Adipocyte (in vitro differentiated cells): ENCODE measurements around the gene HMOX1.

ENCODE experiments used
- DNase-seq: peaks from one replicate; pipeline ENCODE4 v3.0.0-alpha.2; 2015; ENCODE audit warnings: low read depth
- H3K27me3 ChIP-seq: replicated peaks from 2 replicates; pipeline ENCODE4 v1.7.0; 2013; ENCODE audit warnings: mild to moderate bottlenecking, low read length, moderate library complexity; ENCODE audit not compliant: control insufficient read depth, insufficient read depth
- H3K36me3 ChIP-seq: 2 replicates; pipeline ENCODE4 v1.7.0; 2013; ENCODE audit warnings: low read length, mild to moderate bottlenecking, moderate library complexity; ENCODE audit not compliant: control insufficient read depth, insufficient read depth, severe bottlenecking
- H3K4me1 ChIP-seq: 2 replicates; pipeline ENCODE4 v1.7.0; 2013; ENCODE audit warnings: mild to moderate bottlenecking, low read length, moderate library complexity; ENCODE audit not compliant: control insufficient read depth, insufficient read depth
- H3K4me3 ChIP-seq: 2 replicates; pipeline ENCODE4 v1.7.0; 2013; ENCODE audit warnings: mild to moderate bottlenecking, low read length, moderate library complexity
- H3K9ac ChIP-seq: 2 replicates; pipeline ENCODE4 v1.7.0; 2013; ENCODE audit warnings: mild to moderate bottlenecking, low read length, moderate library complexity
- H3K9me3 ChIP-seq: 2 replicates; pipeline ENCODE4 v1.7.0; 2013; ENCODE audit warnings: mild to moderate bottlenecking, low read length, moderate library complexity; ENCODE audit not compliant: control insufficient read depth

The HMOX1 gene, protein sequence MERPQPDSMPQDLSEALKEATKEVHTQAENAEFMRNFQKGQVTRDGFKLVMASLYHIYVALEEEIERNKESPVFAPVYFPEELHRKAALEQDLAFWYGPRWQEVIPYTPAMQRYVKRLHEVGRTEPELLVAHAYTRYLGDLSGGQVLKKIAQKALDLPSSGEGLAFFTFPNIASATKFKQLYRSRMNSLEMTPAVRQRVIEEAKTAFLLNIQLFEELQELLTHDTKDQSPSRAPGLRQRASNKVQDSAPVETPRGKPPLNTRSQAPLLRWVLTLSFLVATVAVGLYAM

DNA sequence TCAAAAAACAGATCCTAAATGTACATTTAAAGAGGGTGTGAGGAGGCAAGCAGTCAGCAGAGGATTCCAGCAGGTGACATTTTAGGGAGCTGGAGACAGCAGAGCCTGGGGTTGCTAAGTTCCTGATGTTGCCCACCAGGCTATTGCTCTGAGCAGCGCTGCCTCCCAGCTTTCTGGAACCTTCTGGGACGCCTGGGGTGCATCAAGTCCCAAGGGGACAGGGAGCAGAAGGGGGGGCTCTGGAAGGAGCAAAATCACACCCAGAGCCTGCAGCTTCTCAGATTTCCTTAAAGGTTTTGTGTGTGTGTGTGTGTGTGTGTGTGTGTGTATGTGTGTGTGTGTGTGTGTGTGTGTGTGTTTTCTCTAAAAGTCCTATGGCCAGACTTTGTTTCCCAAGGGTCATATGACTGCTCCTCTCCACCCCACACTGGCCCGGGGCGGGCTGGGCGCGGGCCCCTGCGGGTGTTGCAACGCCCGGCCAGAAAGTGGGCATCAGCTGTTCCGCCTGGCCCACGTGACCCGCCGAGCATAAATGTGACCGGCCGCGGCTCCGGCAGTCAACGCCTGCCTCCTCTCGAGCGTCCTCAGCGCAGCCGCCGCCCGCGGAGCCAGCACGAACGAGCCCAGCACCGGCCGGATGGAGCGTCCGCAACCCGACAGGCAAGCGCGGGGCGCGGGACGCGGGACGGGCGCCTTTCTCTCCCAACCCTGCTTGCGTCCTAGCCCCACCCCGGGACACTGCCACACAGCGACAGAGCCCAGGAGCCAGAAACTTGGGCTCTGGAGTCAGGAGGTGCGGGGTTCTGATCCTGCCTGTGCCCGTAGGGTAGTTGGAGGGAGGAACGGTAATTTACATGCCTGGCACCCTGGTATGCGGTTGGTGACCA lies at the start of gene HMOX1:
Gene HMOX1, plus strand, starts transcription at position 560 of the 887 bp plus-strand sequence. Its CDS starts 78 bp downstream, at position 638.
- Histone ChIP-seq H3K4me1 (peaks cover 78% of the 10 kb centered on the region), H3K9me3 (no peaks in the 10 kb centered on the region), H3K9ac (peak within 1 kb of the TSS; percentile 99), H3K27me3 (no peaks in the 10 kb centered on the region), H3K36me3 (peaks cover 27% of the 10 kb centered on the region), H3K4me3 (peak within 1 kb of the TSS; percentile 97)
- peak; percentile 98 for DNase-seq

DNA sequence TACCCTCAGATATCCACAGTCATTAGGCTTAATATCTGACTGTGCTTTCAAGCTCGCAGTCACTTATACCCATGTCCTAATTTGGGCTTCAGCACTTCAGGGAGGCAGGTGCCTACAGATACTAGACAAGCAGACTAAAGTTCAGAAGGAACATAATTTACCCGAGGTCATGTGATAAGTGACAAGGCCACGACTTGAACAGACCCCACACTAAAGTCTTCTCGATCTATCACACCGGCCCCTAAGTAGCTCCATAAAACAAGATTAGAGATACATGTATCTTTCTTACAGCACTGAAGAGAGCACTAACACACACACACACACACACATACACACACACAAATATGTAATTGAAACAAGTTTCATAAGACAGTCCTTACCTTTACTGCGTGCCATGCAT lies 48.6 kb upstream of the HMOX1 start:
- peaks cover 88% of the 10 kb centered on the region for H3K36me3 ChIP-seq
- no peak overlapping the region for H3K4me3 ChIP-seq
- peaks cover 8% of the 10 kb centered on the region for H3K4me1 ChIP-seq
- no peak for DNase-seq
- no peak overlapping the region for H3K9ac ChIP-seq
- H3K27me3 ChIP-seq: no peaks in the 10 kb centered on the region
- no peaks in the 10 kb centered on the region for H3K9me3 ChIP-seq

DNA sequence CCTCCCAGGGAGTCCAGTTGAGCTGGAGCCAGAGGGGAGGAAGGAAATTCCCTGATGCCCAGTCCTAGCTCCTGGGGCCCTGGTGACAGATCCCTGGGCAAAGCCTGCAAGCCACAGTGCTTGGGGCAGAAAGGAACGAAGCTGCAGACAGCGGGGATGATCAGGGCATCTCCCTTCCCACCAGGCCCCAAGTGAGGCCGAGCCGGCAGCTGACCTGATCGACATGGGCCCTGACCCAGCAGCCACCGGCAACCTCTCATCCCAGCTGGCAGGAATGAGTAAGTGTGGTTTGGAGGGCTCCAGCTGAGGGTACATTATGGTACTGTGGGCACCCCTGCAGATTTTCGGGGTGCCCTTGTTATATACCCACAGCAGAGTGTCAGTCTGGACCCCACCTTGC lies 47.7 kb upstream of the HMOX1 start:
- H3K9me3 ChIP-seq: no peaks in the 10 kb centered on the region
- peaks cover 8% of the 10 kb centered on the region for H3K4me1 ChIP-seq
- peaks cover 88% of the 10 kb centered on the region for H3K36me3 ChIP-seq
- no peaks in the 10 kb centered on the region for H3K27me3 ChIP-seq
- no peak for DNase-seq
- H3K4me3 ChIP-seq: no peak overlapping the region
- H3K9ac ChIP-seq: no peak overlapping the region

DNA sequence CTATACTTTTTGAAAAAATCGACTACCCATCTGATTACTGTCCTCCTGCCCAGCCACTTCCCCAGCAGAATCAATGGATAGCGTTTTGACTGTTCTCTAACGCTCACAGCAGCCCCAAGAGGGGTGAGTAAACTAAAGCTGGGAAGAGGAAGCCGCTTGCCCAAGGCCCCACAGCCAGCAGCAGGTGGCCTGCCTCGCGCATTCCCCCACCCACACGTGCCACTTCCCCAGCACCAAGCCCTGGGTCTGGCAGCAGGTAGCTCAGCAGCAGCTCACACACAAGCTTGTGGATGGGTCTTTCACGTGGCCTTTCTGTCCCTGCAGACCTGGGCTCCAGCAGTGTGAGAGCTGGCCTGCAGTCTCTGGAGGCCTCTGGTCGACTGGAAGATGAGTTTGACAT lies 46.9 kb upstream of the HMOX1 start:
- H3K27me3 ChIP-seq: no peaks in the 10 kb centered on the region

DNA sequence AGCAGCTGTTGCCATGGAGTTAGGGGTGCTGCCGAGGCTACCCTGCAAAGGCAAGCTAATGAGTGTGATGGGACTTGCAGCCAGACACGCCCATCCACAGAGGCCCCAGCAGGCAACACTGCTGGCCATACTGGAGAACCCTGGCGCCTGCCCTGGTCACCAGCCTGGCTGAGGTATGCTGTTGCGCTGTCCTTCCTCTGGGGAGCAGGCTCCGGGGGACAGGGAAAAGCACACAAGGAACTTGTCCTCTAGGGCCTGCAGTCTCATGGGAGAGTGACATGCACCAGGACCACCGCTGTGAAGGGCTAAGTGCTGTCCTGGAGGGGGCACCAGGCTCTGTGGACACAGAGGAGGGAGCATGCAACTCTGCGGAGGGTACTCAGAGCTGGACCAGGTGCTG lies 45.4 kb upstream of the HMOX1 start:
- H3K4me1 ChIP-seq: peaks cover 2% of the 10 kb centered on the region
- no peak overlapping the region for H3K4me3 ChIP-seq
- peaks cover 95% of the 10 kb centered on the region for H3K36me3 ChIP-seq

More for the DNA sequence above, 46.9 kb upstream of the HMOX1 start:
- DNase-seq: no peak
- no peak overlapping the region for H3K9ac ChIP-seq
- H3K36me3 ChIP-seq: peaks cover 89% of the 10 kb centered on the region
- H3K4me3 ChIP-seq: no peak overlapping the region
- H3K9me3 ChIP-seq: no peaks in the 10 kb centered on the region
- H3K4me1 ChIP-seq: peaks cover 8% of the 10 kb centered on the region

DNA sequence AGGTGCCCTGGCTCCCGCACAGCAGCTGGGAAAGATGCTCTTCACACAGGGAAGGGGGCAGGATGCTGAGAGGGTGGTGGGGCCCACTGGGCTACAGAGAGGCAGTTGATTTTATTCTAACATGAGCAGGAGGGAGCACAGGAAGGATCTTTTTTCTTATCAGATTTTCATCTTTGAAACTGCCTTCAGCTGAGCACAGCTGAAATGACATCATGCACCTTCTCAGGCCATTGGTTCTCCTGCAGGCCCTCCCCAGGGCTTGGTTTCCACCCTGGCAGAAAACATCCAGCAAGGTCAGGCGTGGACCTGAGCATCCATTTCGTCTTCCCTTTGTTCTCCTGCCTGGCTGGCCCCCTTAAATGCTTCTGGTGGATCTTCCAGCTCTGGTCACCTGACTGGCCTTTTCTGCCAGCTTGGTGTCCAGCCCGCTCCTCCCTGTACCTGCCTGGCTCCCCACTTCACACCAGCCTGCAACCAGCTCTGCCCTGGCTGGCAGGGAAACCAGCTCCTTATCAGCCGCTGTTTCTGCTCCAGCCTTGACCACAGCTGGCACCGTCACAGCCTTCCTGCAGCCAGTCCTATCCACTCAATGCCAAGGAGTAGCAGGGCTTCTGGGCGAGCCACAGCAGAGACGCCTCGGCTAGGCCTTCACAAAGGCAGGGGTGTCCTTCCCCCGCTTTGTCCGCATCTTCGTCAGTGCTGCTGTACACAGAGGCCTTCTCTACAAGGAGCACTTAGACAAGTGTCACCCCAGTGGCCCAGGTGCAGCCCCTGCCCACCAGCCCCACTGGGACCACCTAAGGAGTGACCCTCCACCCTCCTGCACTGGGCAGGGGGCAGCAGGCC lies 44.7 kb upstream of the HMOX1 start:
- H3K36me3 ChIP-seq: peaks cover 95% of the 10 kb centered on the region
- DNase-seq: no peak
- no peaks in the 10 kb centered on the region for H3K9me3 ChIP-seq

More for the DNA sequence above, 45.4 kb upstream of the HMOX1 start:
- no peak for DNase-seq
- no peak overlapping the region for H3K9ac ChIP-seq
- no peaks in the 10 kb centered on the region for H3K9me3 ChIP-seq
- no peaks in the 10 kb centered on the region for H3K27me3 ChIP-seq

DNA sequence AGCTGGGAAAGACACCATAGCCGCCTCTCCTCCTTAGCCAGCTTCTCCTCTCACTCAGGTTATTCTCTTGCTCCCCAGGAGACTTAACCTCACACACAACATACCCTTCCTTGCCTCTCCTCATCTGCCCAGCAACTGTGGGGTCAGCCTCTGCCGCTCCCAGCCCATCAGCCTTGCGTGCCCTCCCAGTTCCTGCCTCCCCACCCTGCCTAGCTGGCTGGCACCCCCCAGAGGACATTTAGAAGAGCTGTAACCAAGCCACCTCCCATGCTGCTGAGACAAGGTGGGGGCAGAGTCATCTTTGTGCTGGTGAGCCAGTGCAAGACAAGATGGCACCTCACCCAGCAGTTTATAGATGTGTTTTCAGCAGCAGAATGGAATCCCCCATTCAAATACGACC lies 43.0 kb upstream of the HMOX1 start:
- Histone ChIP-seq H3K36me3 (peaks cover 96% of the 10 kb centered on the region), H3K9ac (no peak overlapping the region), H3K27me3 (no peaks in the 10 kb centered on the region), H3K4me3 (no peak overlapping the region), H3K9me3 (no peaks in the 10 kb centered on the region), H3K4me1 (no peaks in the 10 kb centered on the region)
- no peak for DNase-seq

More for the DNA sequence above, 44.7 kb upstream of the HMOX1 start:
- no peaks in the 10 kb centered on the region for H3K27me3 ChIP-seq
- H3K9ac ChIP-seq: no peak overlapping the region
- H3K4me1 ChIP-seq: no peaks in the 10 kb centered on the region
- no peak overlapping the region for H3K4me3 ChIP-seq

DNA sequence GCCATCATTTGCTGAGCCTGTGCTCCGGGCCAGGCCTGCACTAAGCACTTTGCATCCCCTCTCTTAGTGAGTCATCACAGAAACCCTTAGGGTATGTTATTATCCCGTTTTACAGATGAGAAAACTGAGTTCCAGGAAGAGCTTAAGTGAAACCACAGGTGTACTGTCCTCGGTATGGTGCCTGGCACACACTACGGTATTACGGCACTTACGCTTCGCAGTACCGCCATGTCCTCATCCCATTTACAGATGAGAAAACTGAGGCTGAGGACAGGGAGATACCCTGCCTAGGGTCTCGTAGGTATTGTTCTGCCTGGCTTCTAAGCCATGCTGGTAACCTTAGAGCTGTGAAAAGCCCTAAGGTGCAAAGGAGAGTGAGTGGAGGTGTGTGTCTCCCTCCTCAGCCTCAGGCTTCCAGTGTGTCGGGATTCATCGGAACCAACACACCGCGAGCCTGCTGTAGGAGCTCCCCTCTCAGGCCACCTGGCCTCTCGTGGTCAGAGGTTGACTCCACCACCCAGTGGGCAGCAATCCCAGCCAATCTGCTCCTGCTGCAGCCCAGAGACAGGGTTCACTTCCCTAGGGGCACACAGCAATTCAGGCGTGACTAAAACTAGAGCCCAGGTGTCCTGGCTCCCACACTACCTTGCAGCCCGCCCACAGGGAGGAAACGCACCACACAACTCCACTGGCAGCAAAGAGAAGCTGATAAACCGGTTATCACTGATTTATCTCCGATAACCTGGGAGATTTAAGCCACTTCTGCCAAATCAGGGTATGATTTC lies 39.6 kb upstream of the HMOX1 start:
- Histone ChIP-seq H3K36me3 (peaks cover 95% of the 10 kb centered on the region), H3K9ac (no peak overlapping the region), H3K9me3 (no peaks in the 10 kb centered on the region), H3K4me1 (no peaks in the 10 kb centered on the region), H3K27me3 (no peaks in the 10 kb centered on the region), H3K4me3 (no peak overlapping the region)
- DNase-seq: no peak

DNA sequence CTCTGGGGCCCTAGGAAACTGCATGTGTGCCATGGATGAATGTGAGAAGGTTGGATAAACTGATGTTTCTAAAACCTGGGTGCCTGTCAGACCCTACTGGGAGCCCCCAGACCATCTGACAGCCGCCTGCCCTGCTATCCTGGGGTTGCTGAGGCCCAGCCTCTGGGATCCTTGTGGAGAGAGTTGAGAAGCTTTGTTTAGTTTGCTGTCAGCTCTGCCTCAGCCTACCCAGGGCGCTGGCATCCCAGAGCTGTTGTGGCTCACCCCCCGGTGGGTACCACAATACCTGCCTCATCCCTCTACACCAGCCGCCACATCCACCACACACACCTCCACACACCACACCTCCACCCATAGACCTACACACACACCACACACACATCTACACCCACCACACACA lies 38.5 kb upstream of the HMOX1 start:
- no peak overlapping the region for H3K9ac ChIP-seq
- no peaks in the 10 kb centered on the region for H3K4me1 ChIP-seq
- H3K9me3 ChIP-seq: no peaks in the 10 kb centered on the region
- no peak for DNase-seq
- H3K27me3 ChIP-seq: no peaks in the 10 kb centered on the region
- no peak overlapping the region for H3K4me3 ChIP-seq
- peaks cover 93% of the 10 kb centered on the region for H3K36me3 ChIP-seq

DNA sequence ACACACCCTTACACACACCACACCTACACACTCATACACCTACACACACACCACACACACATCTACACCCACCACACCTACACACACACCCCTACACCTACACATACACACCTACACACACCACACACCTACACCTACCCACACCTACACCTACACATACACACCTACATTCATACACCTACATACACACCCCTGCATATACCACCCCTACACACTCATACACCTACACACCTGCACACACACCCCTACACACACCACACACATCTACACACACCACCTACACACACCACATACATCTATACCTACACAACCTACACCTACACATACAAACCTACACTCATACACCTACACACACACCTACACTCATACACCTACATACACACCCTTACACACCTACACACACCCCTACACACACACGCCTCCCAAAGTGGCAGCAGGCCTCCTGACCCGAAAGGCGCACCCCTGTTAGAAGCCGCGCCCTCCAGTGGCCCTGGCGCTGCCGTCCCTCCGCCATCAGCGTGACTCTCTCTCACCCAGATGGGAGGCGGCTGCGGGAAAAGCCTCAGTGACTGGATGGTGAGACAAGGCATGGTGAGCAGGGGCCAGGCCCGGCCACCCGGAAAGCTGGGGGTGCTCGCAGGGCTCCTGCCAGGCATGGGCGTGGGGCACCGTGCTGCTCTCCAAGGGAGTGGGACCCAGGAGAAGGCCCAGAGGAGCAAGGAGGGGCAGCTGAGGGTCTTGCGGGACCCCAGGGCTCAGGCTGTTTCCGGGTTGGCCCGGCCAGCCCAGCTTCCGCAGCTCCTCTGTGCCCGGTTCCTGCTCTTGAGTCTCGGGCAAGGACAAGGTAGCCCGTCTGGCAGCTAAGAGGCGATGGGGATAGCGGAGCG lies 37.0 kb upstream of the HMOX1 start:
- no peak for DNase-seq
- Histone ChIP-seq H3K27me3 (no peaks in the 10 kb centered on the region), H3K9ac (no peak overlapping the region), H3K36me3 (peaks cover 91% of the 10 kb centered on the region), H3K4me1 (no peaks in the 10 kb centered on the region), H3K9me3 (no peaks in the 10 kb centered on the region), H3K4me3 (no peak overlapping the region)
